GM21576 (cell line): ENCODE results near the gene WIPI1.
A peak's percentile ranks its signal among the peaks of the same experiment; 100 is the strongest.
"Not testable (repeated sequence)": the region's sequence is repeated elsewhere in the genome, so short reads cannot be mapped to it uniquely, and the experiment has no call there.

Source experiments
- ATAC-seq: cut with Tn5 transposase; IDR thresholded peaks from one replicate; pipeline ENCODE4 v1.9.1; 2021; ENCODE audit warnings: mild to moderate bottlenecking, moderate library complexity; ENCODE audit not compliant: unreplicated experiment

WIPI1 gene

GRCh38 chr17:68420065-68420464, 37.2 kb downstream of the WIPI1 start:
- ATAC-seq: no peak

DNA sequence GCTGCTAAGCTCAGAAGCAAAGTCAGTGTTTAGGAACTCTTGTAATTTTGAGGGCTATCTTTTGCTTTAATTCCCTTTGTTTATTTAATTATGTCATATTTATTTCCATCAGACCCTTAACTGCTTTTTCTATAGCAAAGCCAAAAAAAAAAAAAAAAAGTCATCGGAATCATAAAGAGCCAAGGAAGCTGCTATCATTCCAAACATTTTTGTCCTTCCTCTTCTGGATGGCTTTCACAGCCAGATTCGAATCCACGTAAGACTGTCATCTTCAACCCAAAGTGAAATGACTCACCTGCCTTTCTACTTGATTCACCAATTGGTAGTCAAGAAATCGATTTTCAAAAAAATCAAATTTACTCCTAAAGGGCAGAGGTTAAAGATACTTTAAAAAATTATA, 38.4 kb downstream of the WIPI1 start:
- no peak for ATAC-seq

DNA sequence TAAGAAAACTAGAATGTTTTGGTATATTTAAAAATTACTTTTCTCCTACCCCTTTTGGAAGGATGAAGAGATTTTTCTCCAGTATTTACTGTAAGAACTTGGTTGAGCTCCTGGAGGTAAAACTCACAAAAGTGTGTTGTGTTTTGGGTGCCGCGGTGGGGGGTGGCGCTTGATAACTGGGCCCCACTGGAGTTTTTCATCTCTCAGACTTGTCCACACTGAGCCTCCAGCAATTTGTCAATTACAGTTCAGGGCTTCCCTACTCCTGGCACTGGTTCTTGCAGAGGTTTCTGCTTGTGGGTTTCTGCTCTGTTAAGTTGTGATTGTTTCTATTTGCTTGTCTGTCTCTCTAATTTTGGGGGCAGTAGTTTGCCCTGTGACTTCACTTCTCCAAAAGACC, 40.0 kb downstream of the WIPI1 start:
- no peak for ATAC-seq

DNA sequence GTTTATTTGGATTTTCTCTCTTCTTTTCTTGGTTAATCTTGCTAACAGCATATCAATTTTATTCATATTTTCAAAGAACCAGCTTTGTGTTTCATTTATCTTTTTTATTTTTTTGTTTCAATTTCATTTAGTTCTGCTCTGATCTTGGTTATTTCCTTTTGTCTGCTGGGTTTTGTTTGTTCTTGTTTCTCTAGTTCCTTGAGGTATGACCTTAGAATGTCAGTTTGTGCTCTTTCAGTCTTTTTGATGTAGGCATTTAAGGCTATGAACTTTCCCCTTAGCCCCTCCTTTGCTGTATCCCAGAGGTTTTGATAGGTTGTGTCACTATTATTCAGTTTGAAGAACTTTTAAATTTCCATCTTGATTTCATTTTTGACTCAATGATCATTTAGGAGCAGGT, 42.4 kb downstream of the WIPI1 start:
- ATAC-seq: not testable (repeated sequence)

DNA sequence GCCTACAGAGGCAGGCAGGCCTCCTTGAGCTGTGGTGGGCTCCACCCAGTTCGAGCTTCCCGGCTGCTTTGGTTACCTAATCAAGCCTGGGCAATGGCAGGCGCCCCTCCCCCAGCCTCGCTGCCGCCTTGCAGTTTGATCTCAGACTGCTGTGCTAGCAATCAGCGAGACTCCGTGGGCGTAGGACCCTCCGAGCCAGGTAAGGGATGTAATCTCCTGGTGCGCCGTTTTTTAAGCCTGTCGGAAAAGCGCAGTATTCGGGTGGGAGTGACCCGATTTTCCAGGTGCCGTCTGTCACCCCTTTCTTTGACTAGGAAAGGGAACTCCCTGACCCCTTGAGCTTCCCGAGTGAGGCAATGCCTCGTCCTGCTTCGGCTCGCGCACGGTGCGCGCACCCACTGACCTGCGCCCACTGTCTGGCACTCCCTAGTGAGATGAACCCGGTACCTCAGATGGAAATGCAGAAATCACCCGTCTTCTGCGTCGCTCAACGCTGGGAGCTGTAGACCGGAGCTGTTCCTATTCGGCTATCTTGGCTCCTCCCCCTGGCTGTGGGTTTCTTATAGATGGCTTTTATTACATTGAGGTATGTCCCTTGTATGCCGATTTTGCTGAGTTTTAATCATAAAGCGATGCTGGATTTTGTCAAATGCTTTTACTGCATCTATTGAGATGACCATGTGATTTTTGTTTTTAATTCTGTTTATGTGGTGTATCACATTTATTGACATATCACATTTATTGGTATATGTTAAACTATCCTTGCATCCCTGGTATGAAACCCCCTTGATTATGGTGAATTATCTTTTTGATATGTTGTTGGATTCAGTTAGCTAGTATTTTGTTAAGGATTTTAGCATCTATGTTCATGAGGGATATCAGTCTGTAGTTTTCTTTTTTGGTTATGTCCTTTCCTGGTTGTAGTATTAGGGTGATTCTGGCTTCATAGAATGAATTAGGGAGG, 43.4 kb downstream of the WIPI1 start:
- ATAC-seq: not testable (repeated sequence)

DNA sequence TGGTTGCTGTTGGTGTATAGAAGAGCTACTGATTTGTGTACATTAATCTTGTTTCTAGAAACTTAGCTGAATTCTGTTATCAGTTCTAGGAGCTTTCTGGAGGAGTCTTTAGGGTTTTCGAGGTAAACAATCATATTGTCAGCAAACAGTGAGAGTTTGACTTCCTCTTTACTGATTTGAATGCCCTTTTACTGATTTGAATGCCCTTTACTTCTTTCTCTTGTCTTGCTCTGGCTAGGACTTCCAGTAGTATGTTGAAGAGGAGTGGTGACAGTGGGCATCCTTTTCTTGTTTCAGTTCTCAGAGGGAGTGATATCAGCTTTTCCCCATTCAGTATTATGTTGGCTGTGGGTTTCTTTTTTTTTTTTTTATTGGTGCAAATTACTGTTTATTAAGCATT, 49.6 kb downstream of the WIPI1 start:
- not testable (repeated sequence) for ATAC-seq

GRCh38 chr17:68403837-68404236, 53.5 kb downstream of the WIPI1 start:
- not testable (repeated sequence) for ATAC-seq

DNA sequence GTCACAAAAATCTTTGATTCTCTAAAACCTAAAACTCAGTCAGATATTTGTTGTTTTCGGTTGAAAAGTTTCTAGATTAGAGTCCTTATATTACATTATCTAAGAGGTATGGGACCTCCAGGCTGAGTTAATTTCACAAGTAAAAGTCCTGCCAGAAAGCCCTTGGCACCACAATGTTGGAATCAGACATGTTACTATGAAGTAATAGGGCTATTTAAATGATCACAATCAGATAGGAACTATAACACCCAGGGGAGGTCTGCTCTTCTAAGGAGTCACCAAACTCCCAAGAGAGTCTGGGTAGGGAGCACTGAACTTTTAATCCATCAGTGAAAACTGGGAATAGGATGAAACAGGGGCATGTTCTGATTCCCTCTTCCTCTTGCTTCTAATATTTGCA, 54.2 kb downstream of the WIPI1 start:
- ATAC-seq: no peak

- ATAC-seq: no peak
These were observed 56.0 kb downstream of the WIPI1 start for GRCh38 chr17:68401288-68401687.

DNA sequence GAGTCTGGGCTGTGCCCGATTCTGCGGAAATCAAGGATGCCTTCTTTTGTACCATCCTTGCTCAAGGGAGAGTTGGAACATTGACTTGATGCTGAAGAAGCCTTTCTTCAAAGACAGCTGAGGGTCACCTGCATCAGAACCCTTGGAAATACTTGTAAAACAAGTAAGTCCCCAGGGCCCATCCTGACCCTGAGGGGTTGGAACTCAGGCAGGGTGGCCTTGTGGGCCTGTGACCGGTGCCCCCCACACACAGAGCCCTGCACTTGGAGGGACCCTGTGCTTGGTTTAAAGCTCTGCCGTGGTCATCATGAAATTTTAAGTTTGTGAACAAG, 56.9 kb downstream of the WIPI1 start:
- no peak for ATAC-seq

DNA sequence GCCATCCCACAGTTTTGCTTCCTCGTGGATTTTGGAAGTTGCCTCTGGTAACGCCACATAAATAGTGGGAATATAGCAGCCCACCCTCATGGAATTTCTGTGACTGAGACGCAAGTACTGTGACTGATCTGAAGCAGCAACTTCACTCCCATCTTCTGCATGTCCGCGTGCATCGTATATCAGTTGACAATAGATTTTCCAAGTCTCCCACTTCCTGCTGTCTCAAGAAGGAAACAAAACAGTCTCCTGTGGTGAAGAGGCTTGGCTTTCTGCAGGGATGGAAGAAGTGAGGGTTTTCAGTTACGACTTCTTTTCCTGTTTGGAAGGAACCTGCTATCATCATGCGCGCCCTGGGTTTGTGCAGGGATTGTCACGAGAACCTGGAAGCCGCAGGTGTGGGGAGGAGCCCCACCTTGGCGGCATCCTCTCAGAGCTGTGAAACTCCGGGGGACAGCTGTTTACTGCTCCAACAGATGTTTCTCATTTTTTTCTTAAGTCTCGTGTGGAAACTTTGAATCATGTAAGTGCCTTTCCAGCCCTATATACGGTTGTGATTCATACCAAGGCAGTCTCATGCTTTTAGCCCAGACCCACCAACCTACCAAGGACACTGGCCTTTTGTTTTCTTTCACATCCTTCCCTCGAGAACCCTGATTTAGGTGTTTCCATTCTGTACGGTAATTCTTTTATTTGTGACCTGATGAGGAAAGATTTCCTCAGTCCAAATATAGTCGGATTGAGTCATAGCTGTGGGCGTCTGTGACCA, 57.5 kb downstream of the WIPI1 start:
- ATAC-seq: no peak

GRCh38 chr17:68398691-68399637, 58.3 kb downstream of the WIPI1 start:
- peak; percentile 92 for ATAC-seq

- no peak for ATAC-seq
These were observed 60.2 kb downstream of the WIPI1 start for GRCh38 chr17:68397108-68397536.

DNA sequence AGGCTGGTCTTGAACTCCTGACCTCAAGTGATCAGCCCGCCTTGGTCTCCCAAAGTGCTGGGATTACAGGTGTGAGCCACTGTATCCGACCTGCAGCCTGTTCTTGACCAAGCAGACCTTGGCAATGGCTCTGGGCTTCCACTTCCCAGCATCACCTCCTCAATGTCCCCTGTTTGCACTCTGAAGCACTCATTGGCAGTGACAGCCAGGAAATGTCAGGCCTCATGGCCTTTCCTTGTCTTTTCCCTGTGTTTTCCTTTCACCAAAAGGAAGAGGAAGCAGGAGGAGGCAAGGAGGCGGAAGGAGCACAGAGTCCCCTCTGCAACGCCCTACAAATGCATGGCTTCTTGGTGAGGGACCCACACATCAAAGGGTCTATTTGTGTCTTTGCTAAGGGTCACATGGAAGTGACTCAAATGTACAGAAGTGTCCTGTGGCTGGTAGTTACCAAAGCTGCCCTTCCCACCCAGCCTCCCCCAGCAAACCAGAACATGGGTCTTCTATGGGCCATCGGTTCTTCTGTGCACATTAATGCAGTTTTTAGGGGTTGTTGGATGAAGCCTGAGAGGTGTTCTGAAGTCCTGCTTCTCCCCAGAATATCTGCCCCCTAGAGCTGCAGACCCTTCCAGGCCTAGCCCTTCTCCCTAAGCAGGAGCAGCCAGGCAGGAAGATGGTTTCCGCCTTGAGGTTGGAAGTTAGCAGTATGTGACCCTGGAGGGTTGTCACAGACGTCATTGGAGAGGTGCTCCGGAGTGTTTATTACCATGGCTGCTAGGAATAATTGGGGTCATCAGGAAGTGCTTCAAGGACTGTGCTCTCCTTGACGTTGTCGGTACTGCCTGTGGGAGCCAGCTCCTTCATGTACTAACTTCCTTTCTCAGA, 60.8 kb downstream of the WIPI1 start:
- ATAC-seq: no peak

- no peak for ATAC-seq
These were observed 62.5 kb downstream of the WIPI1 start for GRCh38 chr17:68394608-68395331.

DNA sequence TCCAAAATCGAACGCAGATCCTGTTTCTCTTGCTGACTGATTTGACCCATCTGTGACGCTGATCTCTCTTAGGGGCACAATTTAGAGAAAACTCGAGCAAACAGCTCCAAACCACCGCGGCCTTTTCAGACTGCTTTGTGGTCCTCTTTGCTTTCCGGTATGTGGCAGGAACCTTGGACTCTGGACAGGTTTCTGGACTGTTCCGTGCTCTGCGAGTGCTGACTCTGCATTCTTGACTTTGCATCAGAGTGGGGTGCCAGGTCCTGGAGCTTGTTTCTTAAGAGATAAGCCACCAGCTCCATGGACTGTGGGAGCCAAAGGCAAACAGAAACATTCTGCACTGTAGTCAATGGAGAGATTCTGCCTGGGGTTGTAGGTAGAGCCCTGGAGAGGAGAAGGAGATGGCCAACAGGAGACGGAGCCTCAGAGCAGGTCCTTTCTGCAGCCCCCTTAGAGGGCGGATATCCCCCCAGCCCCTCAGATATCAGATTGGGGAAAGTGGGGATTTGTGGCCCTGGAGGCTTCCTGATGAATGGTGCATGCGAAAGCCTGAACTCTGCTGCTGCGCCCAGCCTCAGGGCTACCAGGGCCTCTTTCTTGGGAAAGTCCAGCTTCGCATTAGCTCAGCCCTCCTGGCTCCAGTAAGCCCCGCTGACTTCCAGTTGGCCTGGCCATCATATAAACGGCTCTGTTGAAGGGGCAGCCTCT, 65.6 kb downstream of the WIPI1 start:
- ATAC-seq: no peak

DNA sequence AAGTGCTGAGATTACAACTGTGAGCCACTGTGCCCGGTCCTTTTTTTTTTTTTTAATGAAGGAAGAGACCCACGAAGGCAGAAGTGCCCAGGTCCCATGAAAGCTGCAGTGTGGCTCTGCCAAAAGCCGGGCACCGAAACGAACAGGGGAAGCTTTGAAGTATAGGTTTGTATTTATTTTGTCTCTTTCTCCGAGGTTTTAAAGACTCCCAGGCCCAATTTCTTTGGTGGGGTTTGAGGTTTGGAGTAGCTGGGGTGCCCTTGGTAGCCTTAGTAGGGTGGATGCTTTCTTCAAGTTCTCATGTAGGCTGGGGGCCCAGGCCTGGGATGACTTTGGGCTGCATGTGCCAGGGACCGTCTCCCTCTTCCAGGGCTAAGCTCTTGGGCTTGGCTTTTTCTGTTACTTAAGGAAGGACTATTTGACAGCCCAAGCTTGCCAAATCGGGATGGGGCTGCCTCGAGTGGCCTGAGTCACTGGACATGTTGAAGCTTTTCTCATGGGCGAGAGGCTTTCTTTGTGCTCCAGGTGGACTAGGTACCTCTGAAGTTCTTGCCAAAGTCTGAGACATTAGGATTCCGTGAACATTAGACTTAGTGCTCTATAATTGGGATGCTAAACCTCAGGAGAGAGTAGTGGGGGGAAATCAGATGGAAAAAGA, 66.3 kb downstream of the WIPI1 start:
- ATAC-seq: no peak

DNA sequence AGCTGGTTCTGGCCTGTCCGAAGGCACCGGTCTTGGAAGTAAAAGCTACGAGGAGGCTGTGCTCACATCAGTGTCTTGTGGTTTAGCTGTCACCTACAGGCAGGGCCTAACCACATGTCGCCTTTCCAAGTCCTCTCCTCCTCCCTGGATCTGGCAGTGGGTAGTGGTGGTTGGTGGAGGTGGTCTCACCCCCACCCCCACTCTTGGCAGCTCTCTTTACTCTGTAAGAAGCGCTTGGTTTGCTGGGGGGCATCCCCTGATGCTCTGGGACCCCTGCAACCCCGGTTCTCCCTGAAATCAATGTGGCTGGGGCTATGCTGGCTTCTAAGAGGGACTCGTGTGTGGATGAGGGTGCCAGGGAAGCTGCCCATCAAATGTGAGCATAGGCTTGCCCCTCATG, 68.3 kb downstream of the WIPI1 start:
- no peak for ATAC-seq
